ENCODE results near the gene CCAR1. TPM values are rescaled to one million over a fixed set of nuclear protein-coding genes. Genes with fewer than 3 reads are reported as not detected.
"Not testable (repeated sequence)": the region's sequence is repeated elsewhere in the genome, so short reads cannot be mapped to it uniquely, and the experiment has no call there.

The CCAR1 gene
- total RNA-seq, 1 donor from 2014 or later: 124 TPM

- Mint-ChIP-seq H3K4me1 (no peaks in the 10 kb centered on the region), H3K27ac (no peak overlapping the region), H3K4me3 (no peak overlapping the region), H3K36me3 (peaks cover 47% of the 10 kb centered on the region), H3K27me3 (ENCODE audit: low read depth) (no peaks in the 10 kb centered on the region), H3K9me3 (no peaks in the 10 kb centered on the region)
- no peak for DNase-seq (ENCODE audit: low spot score in 2 of 2, unreplicated experiment in 2 of 2)
- TF ChIP-seq, protein P1, sequence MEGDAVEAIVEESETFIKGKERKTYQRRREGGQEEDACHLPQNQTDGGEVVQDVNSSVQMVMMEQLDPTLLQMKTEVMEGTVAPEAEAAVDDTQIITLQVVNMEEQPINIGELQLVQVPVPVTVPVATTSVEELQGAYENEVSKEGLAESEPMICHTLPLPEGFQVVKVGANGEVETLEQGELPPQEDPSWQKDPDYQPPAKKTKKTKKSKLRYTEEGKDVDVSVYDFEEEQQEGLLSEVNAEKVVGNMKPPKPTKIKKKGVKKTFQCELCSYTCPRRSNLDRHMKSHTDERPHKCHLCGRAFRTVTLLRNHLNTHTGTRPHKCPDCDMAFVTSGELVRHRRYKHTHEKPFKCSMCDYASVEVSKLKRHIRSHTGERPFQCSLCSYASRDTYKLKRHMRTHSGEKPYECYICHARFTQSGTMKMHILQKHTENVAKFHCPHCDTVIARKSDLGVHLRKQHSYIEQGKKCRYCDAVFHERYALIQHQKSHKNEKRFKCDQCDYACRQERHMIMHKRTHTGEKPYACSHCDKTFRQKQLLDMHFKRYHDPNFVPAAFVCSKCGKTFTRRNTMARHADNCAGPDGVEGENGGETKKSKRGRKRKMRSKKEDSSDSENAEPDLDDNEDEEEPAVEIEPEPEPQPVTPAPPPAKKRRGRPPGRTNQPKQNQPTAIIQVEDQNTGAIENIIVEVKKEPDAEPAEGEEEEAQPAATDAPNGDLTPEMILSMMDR (IDR thresholded peaks at IDR 0.05; ENCODE audit: unreplicated experiment): no peak
Measured at GRCh38 chr10:68756246-68756645, 35.2 kb downstream of the CCAR1 start.

DNA sequence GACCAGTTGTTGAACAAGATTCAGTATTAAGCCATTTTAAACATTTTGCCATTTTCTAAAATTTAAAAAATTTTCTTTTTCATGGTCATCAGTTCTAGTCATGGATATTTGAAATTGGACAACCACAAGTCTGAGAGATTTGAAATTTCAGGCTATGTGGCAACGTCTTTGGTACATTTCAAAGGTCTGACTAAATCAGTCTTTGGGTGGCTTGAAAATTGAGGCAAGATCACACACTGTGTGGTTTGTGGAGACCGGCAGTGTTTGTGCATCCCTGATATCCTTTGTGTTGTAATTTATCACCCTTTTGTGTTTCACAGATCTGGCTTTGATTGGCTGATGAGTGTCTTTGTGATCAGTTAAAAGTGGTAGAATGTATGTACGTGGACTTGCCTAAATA lies 35.7 kb downstream of the CCAR1 start:
- no peak for DNase-seq (ENCODE audit: low spot score in 2 of 2, unreplicated experiment in 2 of 2)
- no peak overlapping the region for H3K4me3 Mint-ChIP-seq
- no peaks in the 10 kb centered on the region for H3K9me3 Mint-ChIP-seq
- TF ChIP-seq, protein P1 (IDR thresholded peaks at IDR 0.05; ENCODE audit: unreplicated experiment): no peak
- peaks cover 44% of the 10 kb centered on the region for H3K36me3 Mint-ChIP-seq
- H3K4me1 Mint-ChIP-seq: no peaks in the 10 kb centered on the region
- H3K27me3 Mint-ChIP-seq (ENCODE audit: low read depth): no peaks in the 10 kb centered on the region
- no peak overlapping the region for H3K27ac Mint-ChIP-seq

- TF ChIP-seq, protein P1 (IDR thresholded peaks at IDR 0.05; ENCODE audit: unreplicated experiment): no peak
- Mint-ChIP-seq H3K4me3 (no peak overlapping the region), H3K27me3 (ENCODE audit: low read depth) (no peaks in the 10 kb centered on the region), H3K27ac (no peak overlapping the region), H3K36me3 (peaks cover 37% of the 10 kb centered on the region), H3K9me3 (no peaks in the 10 kb centered on the region), H3K4me1 (no peaks in the 10 kb centered on the region)
- no peak for DNase-seq (ENCODE audit: low spot score in 2 of 2, unreplicated experiment in 2 of 2)
Measured at GRCh38 chr10:68759223-68759863, 38.3 kb downstream of the CCAR1 start.

- H3K4me1 Mint-ChIP-seq: no peaks in the 10 kb centered on the region
Measured at GRCh38 chr10:68759967-68760366, 38.9 kb downstream of the CCAR1 start.

GRCh38 chr10:68767407-68767806 lies 46.4 kb downstream of the CCAR1 start:
- H3K27ac Mint-ChIP-seq; H3K9me3 Mint-ChIP-seq; H3K4me3 Mint-ChIP-seq; DNase-seq (ENCODE audit: low spot score in 2 of 2, unreplicated experiment in 2 of 2); H3K27me3 Mint-ChIP-seq (ENCODE audit: low read depth); H3K4me1 Mint-ChIP-seq: not testable (repeated sequence)
- peaks cover 34% of the 10 kb centered on the region for H3K36me3 Mint-ChIP-seq

More at GRCh38 chr10:68759967-68760366, 38.9 kb downstream of the CCAR1 start:
- DNase-seq (ENCODE audit: low spot score in 2 of 2, unreplicated experiment in 2 of 2): no peak
- no peak overlapping the region for H3K4me3 Mint-ChIP-seq
- H3K27ac Mint-ChIP-seq: no peak overlapping the region
- H3K27me3 Mint-ChIP-seq (ENCODE audit: low read depth): no peaks in the 10 kb centered on the region
- no peaks in the 10 kb centered on the region for H3K9me3 Mint-ChIP-seq
- H3K36me3 Mint-ChIP-seq: peaks cover 41% of the 10 kb centered on the region
- TF ChIP-seq, protein P1 (IDR thresholded peaks at IDR 0.05; ENCODE audit: unreplicated experiment): no peak

- peak overlapping the region; percentile 27 for H3K27ac Mint-ChIP-seq
- no peaks in the 10 kb centered on the region for H3K4me1 Mint-ChIP-seq
- no peak overlapping the region for H3K4me3 Mint-ChIP-seq
- DNase-seq (ENCODE audit: low spot score in 2 of 2, unreplicated experiment in 2 of 2): no peak
- no peaks in the 10 kb centered on the region for H3K27me3 Mint-ChIP-seq (ENCODE audit: low read depth)
- H3K9me3 Mint-ChIP-seq: no peaks in the 10 kb centered on the region
- TF ChIP-seq, protein P1 (IDR thresholded peaks at IDR 0.05; ENCODE audit: unreplicated experiment): no peak
- peaks cover 58% of the 10 kb centered on the region for H3K36me3 Mint-ChIP-seq
Measured at GRCh38 chr10:68781613-68782574, 60.9 kb downstream of the CCAR1 start.

Data from mesothelial cell of epicardium (in vitro differentiated cells).